Measurements from ENCODE around the gene KRIT1. TPM values are rescaled to one million over a fixed set of nuclear protein-coding genes. Genes with fewer than 3 reads are reported as not detected.

The KRIT1 gene
- total RNA-seq, 2 donors from 2014 or later: 33.9 to 36.4 TPM

- WGBS, 2 experiments (ENCODE audit: insufficient coverage in 1 of 2, insufficient read length in 1 of 2): 95% methylated on average over 1 of the region's 1 CpG; no CpG with 5 or more reads in 1 of the 2 experiments
- Histone ChIP-seq H3K4me1 (ENCODE audit: control insufficient read depth, insufficient read depth, low read length) (no peaks in the 10 kb centered on the region), H3K36me3 (ENCODE audit: control insufficient read depth, insufficient read depth, low read length) (no peaks in the 10 kb centered on the region), H3K9ac (ENCODE audit: extremely low read depth, low read length, poor library complexity, severe bottlenecking) (no peak overlapping the region), H3K27ac (ENCODE audit: low read depth, low read length) (no peak overlapping the region), H3K4me3 (ENCODE audit: low read length) (no peak overlapping the region), H3K9me3 (ENCODE audit: control insufficient read depth, low read length) (no peaks in the 10 kb centered on the region), H3K27me3 (ENCODE audit: control insufficient read depth, insufficient read depth, low read length, poor library complexity, severe bottlenecking) (no peaks in the 10 kb centered on the region)
- no peak overlapping the region for H3K4me3 Mint-ChIP-seq
- H3K4me1 Mint-ChIP-seq: no peaks in the 10 kb centered on the region
- no peak overlapping the region for H3K27ac Mint-ChIP-seq
- H3K9me3 Mint-ChIP-seq: no peaks in the 10 kb centered on the region
- H3K36me3 Mint-ChIP-seq (ENCODE audit: low read depth): no peaks in the 10 kb centered on the region
- no peak for DNase-seq
- TF ChIP-seq CTCF (conservative IDR thresholded peaks at IDR 0.05): no peak
- no peaks in the 10 kb centered on the region for H3K27me3 Mint-ChIP-seq (ENCODE audit: insufficient read depth)
Measured at GRCh38 chr7:92155108-92155739, 90.5 kb downstream of the KRIT1 start.

GRCh38 chr7:92150450-92151017 lies 95.2 kb downstream of the KRIT1 start:
- H3K4me1 Mint-ChIP-seq: no peaks in the 10 kb centered on the region
- no peak for TF ChIP-seq CTCF (conservative IDR thresholded peaks at IDR 0.05)
- 89% methylated on average over 1 of the region's 1 CpG; no CpG with 5 or more reads in 1 of the 2 experiments for WGBS, 2 experiments (ENCODE audit: insufficient coverage in 1 of 2, insufficient read length in 1 of 2)

GRCh38 chr7:92149736-92150239 lies 95.9 kb downstream of the KRIT1 start:
- WGBS, 2 experiments (ENCODE audit: insufficient coverage in 1 of 2, insufficient read length in 1 of 2): 82 to 93% methylated on average over 2 to 5 of the region's 5 CpGs
- H3K36me3 Mint-ChIP-seq (ENCODE audit: low read depth): no peaks in the 10 kb centered on the region

More at GRCh38 chr7:92150450-92151017, 95.2 kb downstream of the KRIT1 start:
- Histone ChIP-seq H3K9ac (ENCODE audit: extremely low read depth, low read length, poor library complexity, severe bottlenecking) (no peak overlapping the region), H3K4me3 (ENCODE audit: low read length) (no peak overlapping the region), H3K4me1 (ENCODE audit: control insufficient read depth, insufficient read depth, low read length) (no peaks in the 10 kb centered on the region), H3K27ac (ENCODE audit: low read depth, low read length) (no peak overlapping the region), H3K9me3 (ENCODE audit: control insufficient read depth, low read length) (no peaks in the 10 kb centered on the region), H3K36me3 (ENCODE audit: control insufficient read depth, insufficient read depth, low read length) (no peaks in the 10 kb centered on the region), H3K27me3 (ENCODE audit: control insufficient read depth, insufficient read depth, low read length, poor library complexity, severe bottlenecking) (no peaks in the 10 kb centered on the region)
- Mint-ChIP-seq H3K27ac (no peak overlapping the region), H3K27me3 (ENCODE audit: insufficient read depth) (no peaks in the 10 kb centered on the region), H3K36me3 (ENCODE audit: low read depth) (no peaks in the 10 kb centered on the region), H3K4me3 (no peak overlapping the region), H3K9me3 (no peaks in the 10 kb centered on the region)
- no peak for DNase-seq

More at GRCh38 chr7:92149736-92150239, 95.9 kb downstream of the KRIT1 start:
- no peak overlapping the region for H3K27ac ChIP-seq (ENCODE audit: low read depth, low read length)
- no peaks in the 10 kb centered on the region for H3K9me3 ChIP-seq (ENCODE audit: control insufficient read depth, low read length)
- H3K27ac Mint-ChIP-seq: no peak overlapping the region
- H3K4me3 ChIP-seq (ENCODE audit: low read length): no peak overlapping the region
- no peaks in the 10 kb centered on the region for H3K4me1 ChIP-seq (ENCODE audit: control insufficient read depth, insufficient read depth, low read length)
- H3K27me3 Mint-ChIP-seq (ENCODE audit: insufficient read depth): no peaks in the 10 kb centered on the region
- H3K4me1 Mint-ChIP-seq: no peaks in the 10 kb centered on the region
- H3K36me3 ChIP-seq (ENCODE audit: control insufficient read depth, insufficient read depth, low read length): no peaks in the 10 kb centered on the region
- no peaks in the 10 kb centered on the region for H3K9me3 Mint-ChIP-seq
- H3K9ac ChIP-seq (ENCODE audit: extremely low read depth, low read length, poor library complexity, severe bottlenecking): no peak overlapping the region
- H3K4me3 Mint-ChIP-seq: no peak overlapping the region
- no peak for DNase-seq
- no peaks in the 10 kb centered on the region for H3K27me3 ChIP-seq (ENCODE audit: control insufficient read depth, insufficient read depth, low read length, poor library complexity, severe bottlenecking)
- no peak for TF ChIP-seq CTCF (conservative IDR thresholded peaks at IDR 0.05)

Small RNA genes lying within 50 kb of the gene (microRNA-seq; reads per million reads assigned to microRNA genes)
- not detected for gene MIR1285-1 (ENCODE audit: borderline microRNAs expressed)

Other genes starting within 250 kb of the KRIT1 start
- gene CYP51A1, start 111.4 kb downstream of the KRIT1 start, total RNA-seq: 10 to 100 TPM; 49.5 to 72.9 TPM
- not detected for gene LRRD1, start 66.8 kb downstream of the KRIT1 start, total RNA-seq
- gene ANKIB1, start 60 bp upstream of the KRIT1 start, total RNA-seq: 10 to 100 TPM; 51.4 to 60.7 TPM
- gene GATAD1, start 201.6 kb upstream of the KRIT1 start, total RNA-seq: 10 to 100 TPM; 47.8 to 69.8 TPM
- gene ERVW-1, start 232.0 kb upstream of the KRIT1 start, total RNA-seq: 1 to 10 TPM; 1.6 to 2.2 TPM

Data from endodermal cell (in vitro differentiated cells).